EL (cell line): ENCODE measurements around the gene POP5.
"Not testable (repeated sequence)": the region's sequence is repeated elsewhere in the genome, so short reads cannot be mapped to it uniquely, and the experiment has no call there.

Experiments used
- DNase-seq: peaks from one replicate; pipeline ENCODE4 v3.0.0-alpha.2; 2016

Gene POP5, protein sequence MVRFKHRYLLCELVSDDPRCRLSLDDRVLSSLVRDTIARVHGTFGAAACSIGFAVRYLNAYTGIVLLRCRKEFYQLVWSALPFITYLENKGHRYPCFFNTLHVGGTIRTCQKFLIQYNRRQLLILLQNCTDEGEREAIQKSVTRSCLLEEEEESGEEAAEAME

DNA sequence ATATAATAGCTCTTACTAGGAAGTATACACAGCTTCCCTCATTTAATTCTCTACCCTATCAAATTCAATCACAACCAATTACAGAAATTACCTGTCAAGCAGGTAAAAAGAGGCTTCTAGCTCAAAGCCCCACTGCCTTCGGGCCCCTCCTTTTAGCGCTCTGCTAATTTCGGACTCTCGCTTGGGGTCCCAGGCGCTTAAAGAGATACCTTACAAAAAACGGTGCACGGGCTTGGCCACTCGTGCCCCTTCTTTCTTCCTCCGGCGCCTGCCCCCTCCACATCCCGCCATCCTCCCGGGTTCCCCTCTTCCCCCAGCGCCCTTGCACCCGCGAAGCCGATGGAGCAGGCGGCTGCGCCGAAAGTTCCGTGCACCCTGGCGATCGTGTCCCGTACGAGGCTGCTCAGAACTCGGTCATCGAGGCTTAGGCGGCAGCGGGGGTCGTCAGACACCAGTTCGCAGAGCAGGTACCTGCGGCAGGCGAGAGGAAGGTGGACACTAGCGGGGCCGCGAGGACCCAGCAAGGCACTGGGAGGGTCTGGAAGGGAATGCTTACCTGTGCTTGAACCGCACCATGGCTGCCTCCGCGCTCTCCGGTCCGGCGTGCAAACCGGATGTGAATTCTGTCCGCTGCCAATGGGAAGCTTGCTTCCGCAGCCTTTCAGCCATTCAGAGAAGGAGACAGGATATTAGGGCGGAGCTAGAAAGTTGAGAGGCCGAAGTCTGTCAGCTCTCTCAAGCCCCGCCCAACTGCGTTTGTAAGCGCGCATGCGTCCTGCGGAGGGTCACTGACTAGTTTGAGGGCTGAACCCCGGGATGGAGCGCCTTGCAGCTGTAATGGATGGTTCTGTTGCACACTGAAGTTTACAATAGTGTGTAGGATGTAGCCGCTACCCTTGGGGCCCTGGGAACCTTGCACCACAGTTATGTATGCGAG, at the start of gene POP5:
TSS of gene POP5 (minus strand) at position 616 of the 937 bp plus-strand sequence. CDS start at position 576, 40 bp downstream.
- peak; percentile 98 for DNase-seq

- DNase-seq = no peak
Observed at GRCh38 chr12:120630104-120630892, 49.1 kb upstream of the POP5 start.

DNA sequence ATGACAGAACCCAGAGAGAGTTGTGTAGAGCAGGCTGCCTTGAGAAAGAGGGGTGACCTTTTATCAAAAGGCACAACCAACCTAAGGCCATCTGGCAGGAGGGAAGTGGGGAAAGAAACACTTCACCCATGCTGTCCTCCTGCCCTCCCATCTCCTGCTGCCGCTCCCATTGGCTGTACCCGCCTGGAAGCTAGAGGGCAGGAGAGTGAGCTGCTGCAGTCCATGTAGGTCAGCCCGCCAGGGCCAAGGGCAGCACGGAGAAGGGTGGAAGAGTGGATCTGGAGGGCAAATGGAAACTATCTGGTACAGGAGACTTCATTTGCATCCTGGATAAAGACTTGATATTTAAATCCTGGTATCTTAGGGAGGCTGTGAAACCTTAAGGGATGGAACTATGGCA, 47.7 kb upstream of the POP5 start:
- DNase-seq = no peak

DNA sequence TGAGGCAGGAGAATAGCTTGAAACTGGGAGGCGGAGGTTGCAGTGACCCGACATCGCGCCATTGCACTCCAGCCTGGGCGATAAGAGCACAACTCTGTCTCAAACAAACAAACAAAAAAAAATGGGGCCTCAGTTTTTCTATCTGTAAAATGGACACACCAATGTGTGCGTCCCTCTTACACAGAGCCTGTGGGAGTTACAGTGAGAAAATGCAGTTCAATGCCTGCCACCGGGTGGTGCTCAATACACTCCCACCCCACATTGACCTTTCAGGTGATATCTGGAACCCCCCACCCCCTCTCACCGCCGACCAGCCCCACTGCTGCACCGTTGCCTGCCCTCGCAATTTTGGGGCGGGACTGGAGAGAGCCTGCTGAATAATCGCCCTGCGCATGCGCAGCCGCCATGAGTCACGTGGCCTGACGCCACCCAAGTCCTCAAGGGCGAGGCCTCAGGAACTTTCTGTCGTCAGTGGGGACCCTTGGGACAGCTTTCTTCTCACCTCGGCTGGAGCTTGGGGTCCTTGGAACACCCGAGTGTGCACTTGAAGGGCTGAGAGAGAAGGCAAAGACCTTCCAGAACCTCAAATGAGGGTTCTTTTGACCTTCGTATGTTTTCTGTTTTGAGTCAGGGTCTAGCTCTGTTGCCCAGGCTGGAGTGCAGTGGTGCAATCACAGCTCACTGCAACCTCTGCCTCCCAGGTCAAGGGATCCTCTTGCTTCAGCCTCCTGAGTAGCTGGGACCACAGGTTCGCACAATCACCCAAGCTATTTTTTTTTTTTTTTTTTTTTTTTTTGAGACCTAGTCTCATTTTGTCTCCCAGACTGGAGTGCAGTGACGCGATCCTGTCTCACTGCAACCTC, 44.6 kb upstream of the POP5 start:
- no peak for DNase-seq

DNA sequence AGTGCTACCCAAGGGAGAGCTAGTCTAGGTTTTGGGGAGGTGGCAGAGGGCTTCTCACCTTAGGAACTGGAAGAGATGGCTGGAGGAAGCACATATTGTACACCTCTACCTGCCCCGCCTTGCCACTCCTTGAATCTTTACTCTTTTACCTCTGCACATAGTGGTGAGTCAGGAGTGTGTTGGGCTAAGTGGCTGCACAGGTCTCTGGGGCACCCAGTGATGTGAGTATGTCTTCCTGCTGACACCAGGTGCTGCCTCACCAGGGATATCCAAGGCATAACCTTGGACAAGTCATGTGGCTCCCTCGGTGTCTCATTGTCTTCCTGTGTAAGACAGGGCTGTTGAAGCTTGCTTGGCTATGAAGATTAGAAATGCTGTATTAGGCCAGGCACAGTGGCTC, 39.4 kb upstream of the POP5 start:
- no peak for DNase-seq

DNA sequence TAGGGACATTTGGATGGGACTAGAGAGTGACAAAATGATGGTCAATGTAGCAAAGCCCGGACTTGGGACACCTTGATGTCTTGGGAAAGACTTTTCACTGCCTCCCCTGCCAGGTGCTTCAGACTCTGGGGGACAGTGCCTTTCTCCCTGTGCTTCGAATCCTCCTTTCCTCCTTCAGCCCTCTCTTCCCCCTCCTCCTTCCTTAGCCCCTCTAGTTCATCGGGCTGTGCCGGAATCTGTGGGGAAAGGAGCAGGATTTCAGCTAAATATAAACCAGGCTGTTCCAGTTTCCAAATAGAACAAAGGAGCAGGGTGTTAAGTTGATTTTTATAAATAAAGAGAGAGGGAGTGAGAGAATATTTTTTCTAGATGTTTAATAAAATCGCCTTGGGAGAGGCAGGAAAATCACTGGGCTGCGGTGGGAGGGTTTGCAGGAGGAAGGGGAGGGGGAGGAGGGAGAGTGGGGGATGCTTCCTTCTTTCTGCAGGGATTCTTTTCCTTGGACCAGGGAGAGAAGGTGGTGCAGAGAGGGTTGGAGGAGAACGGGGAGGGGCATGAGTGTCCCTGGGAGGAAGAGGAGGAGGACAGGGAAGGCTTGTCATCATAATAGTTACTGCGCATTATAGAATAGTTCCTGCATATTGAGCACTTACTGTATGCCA, 37.9 kb upstream of the POP5 start:
- no peak for DNase-seq

DNA sequence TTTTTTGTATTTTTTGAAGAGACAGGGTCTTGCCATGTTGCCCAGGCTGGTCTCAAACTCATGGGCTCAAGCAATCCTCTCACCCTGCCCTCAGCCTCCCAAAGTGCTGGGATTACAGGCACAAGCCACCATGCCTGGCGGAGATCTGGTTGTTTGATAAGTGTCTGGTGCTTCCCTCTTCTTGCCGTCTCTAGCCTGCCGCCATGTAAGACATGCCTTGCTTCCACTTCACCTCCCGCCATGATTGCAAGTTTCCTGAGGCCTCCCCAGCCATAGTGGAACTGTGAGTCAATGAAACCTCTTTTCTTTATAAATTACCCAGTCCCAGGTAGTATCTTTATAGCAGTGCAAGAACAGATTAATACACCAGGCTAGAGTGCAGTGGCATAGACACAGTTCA, 36.6 kb upstream of the POP5 start:
- DNase-seq = not testable (repeated sequence)

- DNase-seq = not testable (repeated sequence)
Observed at GRCh38 chr12:120617193-120617592, 36.0 kb upstream of the POP5 start.

- no peak for DNase-seq
Observed at GRCh38 chr12:120614848-120615247, 33.6 kb upstream of the POP5 start.

GRCh38 chr12:120611534-120611933, 30.3 kb upstream of the POP5 start:
- DNase-seq = not testable (repeated sequence)

DNA sequence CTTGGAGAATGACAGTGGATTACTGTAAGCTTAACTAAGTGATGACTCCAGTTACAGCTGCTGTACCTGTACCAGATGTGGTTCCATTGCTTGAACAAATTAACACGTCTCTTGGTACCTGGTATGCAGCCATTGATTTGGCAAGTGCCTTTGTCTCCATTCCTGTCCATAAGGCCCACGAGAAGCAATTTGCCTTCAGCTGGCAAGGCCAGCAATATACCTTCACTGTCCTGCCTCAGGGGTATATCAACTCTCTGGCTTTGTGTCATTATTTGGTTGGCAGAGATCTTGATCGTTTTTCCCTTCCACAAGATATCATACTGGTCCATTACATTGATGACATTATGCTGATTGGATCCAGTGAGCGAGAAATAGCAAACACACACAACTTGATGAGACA, 29.4 kb upstream of the POP5 start:
- DNase-seq = no peak

DNA sequence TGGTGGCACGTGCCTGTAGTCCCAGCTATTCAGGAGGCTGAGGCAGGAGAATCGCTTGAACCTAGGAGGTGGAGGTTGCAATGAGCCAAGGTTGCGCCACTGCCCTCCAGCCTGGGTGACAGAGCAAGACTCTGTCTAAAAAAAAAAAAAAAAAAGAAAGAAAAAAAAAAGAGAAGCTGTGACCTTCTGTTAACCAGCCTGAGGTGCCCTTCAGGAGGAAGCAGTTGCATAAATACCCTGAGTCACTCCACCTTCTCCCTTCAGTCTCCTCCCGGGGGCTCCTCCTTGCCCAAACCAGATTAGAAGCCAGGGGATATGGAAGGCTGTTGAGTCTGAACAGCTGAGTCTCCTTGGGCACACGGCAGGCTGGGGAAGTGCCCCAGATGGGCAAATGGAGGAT, 21.2 kb upstream of the POP5 start:
- not testable (repeated sequence) for DNase-seq

- no peak for DNase-seq
Observed at GRCh38 chr12:120599672-120600552, 18.7 kb upstream of the POP5 start.

DNA sequence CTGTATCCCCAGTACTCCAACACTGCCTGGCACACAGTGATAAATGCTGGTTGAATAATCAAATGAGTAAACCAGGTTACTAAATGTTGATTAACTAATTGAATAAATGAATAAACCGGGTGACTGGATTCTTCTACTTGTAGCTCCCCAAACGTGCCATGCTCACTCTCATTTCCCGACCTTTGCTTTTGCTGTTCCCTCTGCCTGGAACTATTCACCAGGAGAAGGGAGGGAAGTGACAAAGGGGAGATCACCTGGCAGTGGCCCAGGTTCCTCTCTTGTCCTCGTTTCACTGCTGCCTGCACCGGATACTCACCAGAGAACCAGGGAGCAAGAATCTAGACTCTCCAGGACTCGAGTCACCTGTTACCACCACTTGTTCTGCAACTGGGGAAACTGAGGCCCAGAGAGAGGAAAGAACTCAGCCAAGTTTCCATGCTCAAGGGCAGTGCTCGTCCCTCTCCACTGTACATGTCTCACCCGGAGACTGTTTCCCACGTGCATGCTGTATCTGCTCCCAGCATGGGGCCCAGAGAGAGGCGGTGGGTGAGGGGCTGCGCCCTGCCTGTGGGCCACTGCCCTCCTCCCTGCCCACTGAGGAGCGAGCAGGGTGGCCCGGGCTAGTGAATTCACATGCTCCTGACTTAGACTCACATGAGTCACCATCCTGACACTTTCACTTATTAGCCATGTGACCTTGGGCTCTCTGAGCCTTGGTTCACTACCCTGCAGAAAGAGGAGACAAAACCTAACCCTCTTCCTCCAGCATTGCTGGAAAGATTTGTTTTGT, 17.7 kb upstream of the POP5 start:
- DNase-seq = peak; percentile 62

GRCh38 chr12:120597861-120598260, 16.7 kb upstream of the POP5 start:
- no peak for DNase-seq

GRCh38 chr12:120596901-120597300, 15.7 kb upstream of the POP5 start:
- no peak for DNase-seq

DNA sequence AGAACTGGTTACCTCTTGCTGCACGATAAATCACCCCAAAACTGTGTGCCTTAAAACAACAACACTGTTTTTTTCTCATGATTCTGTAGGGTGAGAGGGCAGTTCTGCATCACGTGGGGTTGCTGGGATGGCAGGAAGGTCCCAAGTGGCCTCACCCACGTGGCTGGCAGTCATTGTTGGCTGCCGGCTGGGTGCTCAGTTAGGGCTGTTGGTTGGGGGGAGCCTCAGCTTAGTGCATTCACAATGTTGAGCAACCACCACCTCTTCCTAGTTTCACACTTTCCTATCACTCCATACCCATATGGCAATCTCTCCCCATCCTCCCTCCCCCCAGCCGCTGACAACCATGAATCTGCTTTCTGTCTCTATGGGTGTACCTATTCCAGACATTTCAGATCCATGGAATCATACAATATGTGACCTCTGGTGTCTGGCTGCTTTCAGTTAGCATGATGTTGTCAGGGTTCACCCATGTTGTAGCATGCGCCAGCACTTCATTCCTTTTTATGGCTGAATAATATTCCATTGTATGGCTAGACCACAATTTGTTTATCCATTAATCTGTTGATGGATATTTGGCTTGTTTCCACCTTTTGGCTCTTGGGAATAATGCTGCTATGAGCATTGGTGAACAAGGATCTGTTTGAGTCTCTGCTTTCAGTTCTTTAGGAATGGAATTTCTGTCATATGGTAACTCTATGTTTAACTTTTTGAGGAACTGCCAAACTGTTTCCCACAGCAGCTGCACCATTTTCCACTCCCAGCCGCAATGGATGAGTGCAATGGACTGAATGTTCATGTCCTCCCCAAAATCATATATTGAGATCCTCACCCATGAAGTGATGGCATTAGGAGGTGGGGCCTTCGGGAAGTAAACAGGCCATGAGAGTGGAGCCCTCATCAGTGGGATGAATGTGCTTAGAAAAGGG, 11.2 kb upstream of the POP5 start:
- no peak for DNase-seq

DNA sequence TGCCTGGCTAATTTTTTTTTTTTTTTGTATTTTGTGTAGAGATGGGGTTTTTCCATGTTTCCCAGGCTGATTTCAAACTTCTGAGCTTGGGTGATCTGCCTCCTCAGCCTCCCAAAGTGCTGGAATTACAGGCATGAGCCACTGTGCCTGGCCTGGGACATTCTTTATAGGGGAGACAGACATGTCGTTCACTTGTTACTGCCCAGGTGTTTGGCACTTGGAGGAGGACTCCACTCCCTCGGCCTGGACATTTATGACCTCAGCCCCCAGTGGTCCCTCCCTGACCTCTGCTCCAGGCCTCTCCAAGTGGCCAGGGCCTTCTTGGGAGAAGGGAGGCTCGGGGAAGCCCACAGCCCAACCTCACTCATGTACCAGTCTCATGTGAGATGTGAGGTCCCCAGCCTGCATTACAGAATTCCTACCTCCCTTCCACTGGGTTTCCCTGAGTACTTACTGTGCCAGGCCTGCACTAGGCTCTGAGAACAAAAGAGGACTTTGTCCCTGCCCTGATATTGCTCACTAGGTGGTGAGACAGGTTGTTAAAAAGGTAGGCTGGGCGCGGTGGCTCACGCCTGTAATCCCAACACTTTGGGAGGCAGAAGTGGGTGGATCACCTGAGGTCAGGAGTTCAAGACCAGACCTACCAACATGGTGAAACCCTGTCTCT, 9.7 kb upstream of the POP5 start:
- DNase-seq = no peak
